Naive thymus-derived CD8-positive, alpha-beta T cell (primary cell): ENCODE data around the gene RHOB. TPM values are rescaled to one million over a fixed set of nuclear protein-coding genes. Genes with fewer than 3 reads are reported as not detected.
A peak's percentile ranks its signal among the peaks of the same experiment; 100 is the strongest.

Experiments
- ATAC-seq, 2 donors: fragments of 150-1000 bp; cut with Tn5 transposase in 1 of 2; sonication (Bioruptor Pico), chemical (Tn5 transposase) in 1 of 2; 1 replicate in 1 of 2; 2 replicates in 1 of 2; pipeline ENCODE4 v1.10.0; 2021; ENCODE audit warnings: mild to moderate bottlenecking in 2 of 2, moderate library complexity in 2 of 2
- POLR2A ChIA-PET: fragments of 350-600 bp; sonication (Branson Sonifier 250); formaldehyde crosslinking; loops from one replicate; lab custom pipeline; 2021; ENCODE audit warnings: antibody characterized with exemption; lab: Charles Lee
- DNase-seq, 10 donors: peaks; one replicate each; pipeline versions ENCODE4 v3.0.0 to v3.0.0-alpha.2; 2020 to 2022
- H3K27ac Mint-ChIP-seq, 10 donors: one replicate each; pipeline ENCODE4 v1.8.0; 2020 to 2022; ENCODE audit warnings: mild to moderate bottlenecking in 10 of 10, mixed read lengths in 10 of 10, moderate library complexity in 4 of 10, inconsistent platforms in 1 of 10
- H3K27me3 Mint-ChIP-seq, 5 donors: one replicate each; pipeline ENCODE4 v1.8.0; 2021 to 2022; ENCODE audit warnings: mixed read lengths in 5 of 5
- H3K36me3 Mint-ChIP-seq, 3 donors: one replicate each; pipeline ENCODE4 v1.8.0; 2020 to 2022; ENCODE audit warnings: mixed read lengths in 3 of 3, mild to moderate bottlenecking in 2 of 3, inconsistent platforms in 1 of 3
- H3K4me1 Mint-ChIP-seq, 4 donors: one replicate each; pipeline ENCODE4 v1.8.0; 2021 to 2022; ENCODE audit warnings: mixed read lengths in 4 of 4
- H3K4me3 Mint-ChIP-seq, 10 donors: one replicate each; pipeline ENCODE4 v1.8.0; 2020 to 2022; ENCODE audit warnings: mild to moderate bottlenecking in 10 of 10, mixed read lengths in 10 of 10, moderate library complexity in 6 of 10, inconsistent platforms in 1 of 10
- H3K9me3 Mint-ChIP-seq, 9 donors: one replicate each; pipeline ENCODE4 v1.8.0; 2020 to 2022; ENCODE audit warnings: mixed read lengths in 9 of 9, mild to moderate bottlenecking in 3 of 9, inconsistent platforms in 1 of 9, moderate library complexity in 1 of 9
- polyA plus RNA-seq, 3 donors: library from polyadenylated mRNA; unstranded; fragments of 300-500 nt; fragmentation: Illumina TruSeq; gene quantifications; one replicate each; pipeline ENCODE4 v1.2.3, GENCODE V29; 2021
- total RNA-seq, 8 experiments: library from RNA in 2 of 8; stranded (reverse) in 2 of 8; gene quantifications; one replicate each; pipeline ENCODE4 v1.2.3 and lab custom pipeline; 2021 to 2026

The RHOB gene
- total and polyA plus RNA-seq, 5 experiments from 2014 or later, result 1.3 to 21.5 (median 2.0) TPM

GRCh38 chr2:20476481-20476880 lies 29.6 kb downstream of the RHOB start:
- Mint-ChIP-seq H3K4me3 (no peak overlapping the region), H3K9me3 (no peaks in the 10 kb centered on the region), H3K27ac (no peak overlapping the region), H3K27me3 (peaks cover 0 to 10% (median 0%) of the 10 kb centered on the region in 5 donors), H3K4me1 (peaks cover 0 to 4% (median 0%) of the 10 kb centered on the region in 4 donors), H3K36me3 (no peaks in the 10 kb centered on the region)
- DNase-seq (no peak), ATAC-seq (no peak)
- POLR2A ChIA-PET, result no interaction called here

- ATAC-seq (no peak), DNase-seq (no peak)
- H3K27me3 Mint-ChIP-seq, result peaks cover 0 to 10% (median 0%) of the 10 kb centered on the region in 5 donors
- no peak overlapping the region for H3K4me3 Mint-ChIP-seq
- POLR2A ChIA-PET, result no interaction called here
- no peaks in the 10 kb centered on the region for H3K9me3 Mint-ChIP-seq
- H3K36me3 Mint-ChIP-seq, result no peaks in the 10 kb centered on the region
- no peak overlapping the region for H3K27ac Mint-ChIP-seq
- peaks cover 0 to 4% (median 0%) of the 10 kb centered on the region in 4 donors for H3K4me1 Mint-ChIP-seq
Measured at GRCh38 chr2:20476950-20477349, 30.1 kb downstream of the RHOB start.

- Mint-ChIP-seq H3K4me1 (peaks cover 0 to 4% (median 0%) of the 10 kb centered on the region in 4 donors), H3K9me3 (no peaks in the 10 kb centered on the region), H3K4me3 (no peak overlapping the region), H3K27me3 (peaks cover 0 to 10% (median 0%) of the 10 kb centered on the region in 5 donors), H3K27ac (no peak overlapping the region), H3K36me3 (no peaks in the 10 kb centered on the region)
- POLR2A ChIA-PET, result no interaction called here
- DNase-seq (no peak), ATAC-seq (no peak)
Measured at GRCh38 chr2:20478961-20479360, 32.1 kb downstream of the RHOB start.

- H3K9me3 Mint-ChIP-seq, result no peaks in the 10 kb centered on the region
- POLR2A ChIA-PET, result no interaction called here
- no peaks in the 10 kb centered on the region for H3K36me3 Mint-ChIP-seq
Measured at GRCh38 chr2:20479835-20480234, 33.0 kb downstream of the RHOB start.

GRCh38 chr2:20480913-20481312 lies 34.0 kb downstream of the RHOB start:
- POLR2A ChIA-PET, result no interaction called here
- Mint-ChIP-seq H3K9me3 (no peaks in the 10 kb centered on the region), H3K4me3 (no peak overlapping the region), H3K27ac (no peak overlapping the region), H3K36me3 (no peaks in the 10 kb centered on the region), H3K4me1 (no peaks in the 10 kb centered on the region), H3K27me3 (peaks cover 0 to 5% (median 1%) of the 10 kb centered on the region in 5 donors)
- ATAC-seq (no peak), DNase-seq (no peak)

More at GRCh38 chr2:20479835-20480234, 33.0 kb downstream of the RHOB start:
- Mint-ChIP-seq H3K27ac (no peak overlapping the region), H3K27me3 (peaks cover 0 to 5% (median 1%) of the 10 kb centered on the region in 5 donors), H3K4me1 (no peaks in the 10 kb centered on the region), H3K4me3 (no peak overlapping the region)
- DNase-seq (no peak), ATAC-seq (no peak)

GRCh38 chr2:20481798-20482405 lies 35.0 kb downstream of the RHOB start:
- H3K27ac Mint-ChIP-seq, result no peak overlapping the region
- H3K36me3 Mint-ChIP-seq, result no peaks in the 10 kb centered on the region
- H3K9me3 Mint-ChIP-seq, result no peaks in the 10 kb centered on the region
- no peak for DNase-seq
- no peak for ATAC-seq
- peaks cover 0 to 5% (median 1%) of the 10 kb centered on the region in 5 donors for H3K27me3 Mint-ChIP-seq
- no peak overlapping the region for H3K4me3 Mint-ChIP-seq
- POLR2A ChIA-PET, result no interaction called here
- no peaks in the 10 kb centered on the region for H3K4me1 Mint-ChIP-seq

GRCh38 chr2:20482725-20483124 lies 35.9 kb downstream of the RHOB start:
- Mint-ChIP-seq H3K4me3 (no peak overlapping the region), H3K27ac (peak overlapping the region in 1 of 10 donors; percentile 55), H3K4me1 (no peaks in the 10 kb centered on the region), H3K27me3 (peaks cover 0 to 5% (median 1%) of the 10 kb centered on the region in 5 donors), H3K9me3 (no peaks in the 10 kb centered on the region), H3K36me3 (no peaks in the 10 kb centered on the region)
- no peak for DNase-seq
- POLR2A ChIA-PET, result no interaction called here
- ATAC-seq, result no peak

- DNase-seq (no peak), ATAC-seq (no peak)
- no peaks in the 10 kb centered on the region for H3K36me3 Mint-ChIP-seq
- H3K9me3 Mint-ChIP-seq, result no peaks in the 10 kb centered on the region
- POLR2A ChIA-PET, result no interaction called here
- H3K27me3 Mint-ChIP-seq, result peaks cover 0 to 4% (median 0%) of the 10 kb centered on the region in 5 donors
- no peak overlapping the region for H3K4me3 Mint-ChIP-seq
- no peaks in the 10 kb centered on the region for H3K4me1 Mint-ChIP-seq
- peak overlapping the region in 1 of 10 donors; percentile 55 for H3K27ac Mint-ChIP-seq
Measured at GRCh38 chr2:20483194-20483895, 36.5 kb downstream of the RHOB start.

GRCh38 chr2:20484034-20484617 lies 37.3 kb downstream of the RHOB start:
- no peak overlapping the region for H3K4me3 Mint-ChIP-seq
- POLR2A ChIA-PET, result no interaction called here
- H3K36me3 Mint-ChIP-seq, result no peaks in the 10 kb centered on the region

GRCh38 chr2:20484810-20485611 lies 38.1 kb downstream of the RHOB start:
- ATAC-seq, result no peak

More at GRCh38 chr2:20484034-20484617, 37.3 kb downstream of the RHOB start:
- no peaks in the 10 kb centered on the region for H3K9me3 Mint-ChIP-seq
- H3K27ac Mint-ChIP-seq, result no peak overlapping the region
- DNase-seq (no peak), ATAC-seq (no peak)
- H3K4me1 Mint-ChIP-seq, result no peaks in the 10 kb centered on the region
- peaks cover 0 to 3% (median 0%) of the 10 kb centered on the region in 5 donors for H3K27me3 Mint-ChIP-seq

GRCh38 chr2:20485612-20486388 lies 38.9 kb downstream of the RHOB start:
- ATAC-seq, result no peak
- H3K27me3 Mint-ChIP-seq, result peaks cover 0 to 3% (median 0%) of the 10 kb centered on the region in 5 donors
- H3K36me3 Mint-ChIP-seq, result no peaks in the 10 kb centered on the region
- POLR2A ChIA-PET, result no interaction called here
- no peak for DNase-seq
- H3K27ac Mint-ChIP-seq, result no peak overlapping the region
- H3K4me1 Mint-ChIP-seq, result no peaks in the 10 kb centered on the region
- H3K9me3 Mint-ChIP-seq, result no peaks in the 10 kb centered on the region
- H3K4me3 Mint-ChIP-seq, result no peak overlapping the region

More at GRCh38 chr2:20484810-20485611, 38.1 kb downstream of the RHOB start:
- Mint-ChIP-seq H3K27ac (no peak overlapping the region), H3K4me1 (no peaks in the 10 kb centered on the region), H3K27me3 (peaks cover 0 to 3% (median 0%) of the 10 kb centered on the region in 5 donors), H3K36me3 (no peaks in the 10 kb centered on the region), H3K9me3 (no peaks in the 10 kb centered on the region), H3K4me3 (no peak overlapping the region)
- no peak for DNase-seq
- POLR2A ChIA-PET, result no interaction called here

- Mint-ChIP-seq H3K27me3 (peaks cover 0 to 6% (median 0%) of the 10 kb centered on the region in 5 donors), H3K9me3 (no peaks in the 10 kb centered on the region), H3K36me3 (no peaks in the 10 kb centered on the region), H3K4me3 (no peak overlapping the region), H3K27ac (no peak overlapping the region), H3K4me1 (no peaks in the 10 kb centered on the region)
- POLR2A ChIA-PET, result no interaction called here
- DNase-seq (no peak), ATAC-seq (no peak)
Measured at GRCh38 chr2:20486571-20486970, 39.7 kb downstream of the RHOB start.
